Astrocyte of the cerebellum (primary cell): ENCODE data around the gene FGD5.

Experiments used
- DNase-seq: peaks from one replicate; pipeline ENCODE4 v3.0.0-alpha.2; 2011; ENCODE audit warnings: low read depth
- H3K4me3 ChIP-seq: 2 replicates; pipeline ENCODE4 v1.5.1; 2011; ENCODE audit warnings: mild to moderate bottlenecking, low read depth, low read length, moderate library complexity
- in situ Hi-C: cut with HindIII; loops from 2 replicates; pipeline ENCODE4 v1.10.0; 2017; ENCODE audit warnings: low sequenced_read_pairs
- TF ChIP-seq, protein P1 (sequence below): IDR thresholded peaks from 2 replicates; pipeline ENCODE4 v1.5.1; 2012; ENCODE audit warnings: low read length, low read depth, moderate library complexity, mild to moderate bottlenecking; ENCODE audit errors: missing control alignments

FGD5 gene

GRCh38 chr3:14869917-14870782 lies 51.4 kb downstream of the FGD5 start:
- DNase-seq: no peak
- TF ChIP-seq, protein P1, sequence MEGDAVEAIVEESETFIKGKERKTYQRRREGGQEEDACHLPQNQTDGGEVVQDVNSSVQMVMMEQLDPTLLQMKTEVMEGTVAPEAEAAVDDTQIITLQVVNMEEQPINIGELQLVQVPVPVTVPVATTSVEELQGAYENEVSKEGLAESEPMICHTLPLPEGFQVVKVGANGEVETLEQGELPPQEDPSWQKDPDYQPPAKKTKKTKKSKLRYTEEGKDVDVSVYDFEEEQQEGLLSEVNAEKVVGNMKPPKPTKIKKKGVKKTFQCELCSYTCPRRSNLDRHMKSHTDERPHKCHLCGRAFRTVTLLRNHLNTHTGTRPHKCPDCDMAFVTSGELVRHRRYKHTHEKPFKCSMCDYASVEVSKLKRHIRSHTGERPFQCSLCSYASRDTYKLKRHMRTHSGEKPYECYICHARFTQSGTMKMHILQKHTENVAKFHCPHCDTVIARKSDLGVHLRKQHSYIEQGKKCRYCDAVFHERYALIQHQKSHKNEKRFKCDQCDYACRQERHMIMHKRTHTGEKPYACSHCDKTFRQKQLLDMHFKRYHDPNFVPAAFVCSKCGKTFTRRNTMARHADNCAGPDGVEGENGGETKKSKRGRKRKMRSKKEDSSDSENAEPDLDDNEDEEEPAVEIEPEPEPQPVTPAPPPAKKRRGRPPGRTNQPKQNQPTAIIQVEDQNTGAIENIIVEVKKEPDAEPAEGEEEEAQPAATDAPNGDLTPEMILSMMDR: no peak
- in situ Hi-C loops: no loop called here
- no peak overlapping the region for H3K4me3 ChIP-seq

DNA sequence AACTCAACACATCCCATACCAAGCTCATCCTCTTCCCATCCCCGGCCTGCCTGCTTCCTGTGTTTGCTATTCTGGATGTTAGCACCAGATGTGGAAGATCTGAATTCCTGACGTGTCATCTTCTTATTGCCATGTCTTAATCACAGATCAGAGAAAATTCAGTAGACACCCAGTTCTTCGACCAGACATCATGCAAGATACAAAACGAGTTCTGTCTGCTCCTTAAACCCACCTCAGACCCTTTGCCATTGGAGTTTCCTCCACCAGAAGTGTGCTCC lies 52.0 kb downstream of the FGD5 start:
- in situ Hi-C loops: no loop called here
- TF ChIP-seq, protein P1: no peak
- DNase-seq: no peak
- H3K4me3 ChIP-seq: no peak overlapping the region

- in situ Hi-C loops: no loop called here
- H3K4me3 ChIP-seq: no peak overlapping the region
- TF ChIP-seq, protein P1: no peak
- DNase-seq: no peak
Observed at GRCh38 chr3:14871456-14872200, 52.9 kb downstream of the FGD5 start.

- DNase-seq: no peak
- in situ Hi-C loops: no loop called here
Observed at GRCh38 chr3:14872706-14873105, 53.9 kb downstream of the FGD5 start.

GRCh38 chr3:14874784-14875183 lies 56.0 kb downstream of the FGD5 start:
- H3K4me3 ChIP-seq: no peak overlapping the region
- DNase-seq: no peak
- in situ Hi-C loops: no loop called here
- TF ChIP-seq, protein P1: no peak

More at GRCh38 chr3:14872706-14873105, 53.9 kb downstream of the FGD5 start:
- no peak overlapping the region for H3K4me3 ChIP-seq
- TF ChIP-seq, protein P1: no peak

- TF ChIP-seq, protein P1: no peak
- H3K4me3 ChIP-seq: no peak overlapping the region
- in situ Hi-C loops: no loop called here
- DNase-seq: no peak
Observed at GRCh38 chr3:14875411-14876175, 56.8 kb downstream of the FGD5 start.
